Occipital lobe (tissue), 3 donors: Measurements from ENCODE around the gene PRM2. TPM values are rescaled to one million over a fixed set of nuclear protein-coding genes. Genes with fewer than 3 reads are reported as not detected.

Experiments used
- DNase-seq: peaks from one replicate; lab custom pipeline; 2025; lab: John Stamatoyannopoulos, UW
- small RNA-seq: library from RNA; depleted of rRNA; stranded (forward); fragments of <200 nt; gene quantifications from one replicate; pipeline ENCODE3, GENCODE V24; 2014
- total RNA-seq: library from RNA; depleted of rRNA; stranded (reverse); fragments of >200 nt; gene quantifications from one replicate; pipeline ENCODE4 v1.2.3, GENCODE V29; 2014

Gene PRM2
- total RNA-seq, 1 donor from 2014 or later, result not detected

- DNase-seq, result no peak
Measured at GRCh38 chr16:11232852-11233726, 43.2 kb downstream of the PRM2 start.

- no peak for DNase-seq
Measured at GRCh38 chr16:11232302-11232851, 43.9 kb downstream of the PRM2 start.

GRCh38 chr16:11231367-11231970 is 44.8 kb downstream of the PRM2 start:
- no peak for DNase-seq

- DNase-seq, result no peak
Measured at GRCh38 chr16:11229906-11230305, 46.4 kb downstream of the PRM2 start.

GRCh38 chr16:11229432-11229831 is 46.8 kb downstream of the PRM2 start:
- no peak for DNase-seq

- no peak for DNase-seq
Measured at GRCh38 chr16:11225677-11226549, 50.4 kb downstream of the PRM2 start.

Small RNA genes lying within 50 kb of the gene (small RNA-seq; reads per million reads assigned to genes)
- gene MIR548H2 (not detected), gene RF00019 (not detected), gene RF00554 (not detected)

Other genes with a start within 250 kb of the PRM2 start
- not detected for gene SOCS1, start 20.3 kb downstream of the PRM2 start, total RNA-seq
- not detected for gene TNP2, start 7.2 kb downstream of the PRM2 start, total RNA-seq
- gene PRM3, start 2.9 kb downstream of the PRM2 start, total RNA-seq, result not detected
- not detected for gene PRM1, start 4.8 kb upstream of the PRM2 start, total RNA-seq
- gene RMI2, start 69.0 kb upstream of the PRM2 start, total RNA-seq, result 4.1 TPM